ENCODE data around the gene AMER3.

The AMER3 gene

DNA sequence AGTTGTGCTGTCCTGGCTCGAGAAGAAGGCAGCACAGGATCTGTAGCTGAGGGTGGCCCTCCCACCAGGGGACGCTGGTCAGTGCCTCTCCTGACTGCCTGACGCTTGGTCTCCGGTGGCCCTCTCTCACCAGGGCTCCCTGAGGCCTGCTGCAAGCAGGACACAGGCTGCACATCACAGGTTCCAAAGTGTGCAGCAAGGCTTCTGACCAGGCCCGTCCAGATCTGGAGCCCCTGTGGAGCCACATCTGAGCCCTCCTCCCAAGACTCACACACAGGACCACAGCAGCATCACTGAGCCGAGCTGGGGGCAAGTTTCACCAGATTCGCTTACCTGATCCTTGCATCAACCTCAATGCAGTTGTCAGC is 12.1 kb downstream of the AMER3 start:
- H3K27ac ChIP-seq (replicated peaks) = no peak overlapping the region
- TF ChIP-seq SPI1 (IDR thresholded peaks at IDR 0.05; ENCODE audit: borderline replicate concordance, low read depth) = no peak
- no peak for TF ChIP-seq GABPA (IDR thresholded peaks at IDR 0.05; ENCODE audit: low read depth)
- TF ChIP-seq, protein P1, sequence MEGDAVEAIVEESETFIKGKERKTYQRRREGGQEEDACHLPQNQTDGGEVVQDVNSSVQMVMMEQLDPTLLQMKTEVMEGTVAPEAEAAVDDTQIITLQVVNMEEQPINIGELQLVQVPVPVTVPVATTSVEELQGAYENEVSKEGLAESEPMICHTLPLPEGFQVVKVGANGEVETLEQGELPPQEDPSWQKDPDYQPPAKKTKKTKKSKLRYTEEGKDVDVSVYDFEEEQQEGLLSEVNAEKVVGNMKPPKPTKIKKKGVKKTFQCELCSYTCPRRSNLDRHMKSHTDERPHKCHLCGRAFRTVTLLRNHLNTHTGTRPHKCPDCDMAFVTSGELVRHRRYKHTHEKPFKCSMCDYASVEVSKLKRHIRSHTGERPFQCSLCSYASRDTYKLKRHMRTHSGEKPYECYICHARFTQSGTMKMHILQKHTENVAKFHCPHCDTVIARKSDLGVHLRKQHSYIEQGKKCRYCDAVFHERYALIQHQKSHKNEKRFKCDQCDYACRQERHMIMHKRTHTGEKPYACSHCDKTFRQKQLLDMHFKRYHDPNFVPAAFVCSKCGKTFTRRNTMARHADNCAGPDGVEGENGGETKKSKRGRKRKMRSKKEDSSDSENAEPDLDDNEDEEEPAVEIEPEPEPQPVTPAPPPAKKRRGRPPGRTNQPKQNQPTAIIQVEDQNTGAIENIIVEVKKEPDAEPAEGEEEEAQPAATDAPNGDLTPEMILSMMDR (IDR thresholded peaks at IDR 0.05; ENCODE audit: insufficient read depth, low read length) = no peak
- TF ChIP-seq, protein P2, sequence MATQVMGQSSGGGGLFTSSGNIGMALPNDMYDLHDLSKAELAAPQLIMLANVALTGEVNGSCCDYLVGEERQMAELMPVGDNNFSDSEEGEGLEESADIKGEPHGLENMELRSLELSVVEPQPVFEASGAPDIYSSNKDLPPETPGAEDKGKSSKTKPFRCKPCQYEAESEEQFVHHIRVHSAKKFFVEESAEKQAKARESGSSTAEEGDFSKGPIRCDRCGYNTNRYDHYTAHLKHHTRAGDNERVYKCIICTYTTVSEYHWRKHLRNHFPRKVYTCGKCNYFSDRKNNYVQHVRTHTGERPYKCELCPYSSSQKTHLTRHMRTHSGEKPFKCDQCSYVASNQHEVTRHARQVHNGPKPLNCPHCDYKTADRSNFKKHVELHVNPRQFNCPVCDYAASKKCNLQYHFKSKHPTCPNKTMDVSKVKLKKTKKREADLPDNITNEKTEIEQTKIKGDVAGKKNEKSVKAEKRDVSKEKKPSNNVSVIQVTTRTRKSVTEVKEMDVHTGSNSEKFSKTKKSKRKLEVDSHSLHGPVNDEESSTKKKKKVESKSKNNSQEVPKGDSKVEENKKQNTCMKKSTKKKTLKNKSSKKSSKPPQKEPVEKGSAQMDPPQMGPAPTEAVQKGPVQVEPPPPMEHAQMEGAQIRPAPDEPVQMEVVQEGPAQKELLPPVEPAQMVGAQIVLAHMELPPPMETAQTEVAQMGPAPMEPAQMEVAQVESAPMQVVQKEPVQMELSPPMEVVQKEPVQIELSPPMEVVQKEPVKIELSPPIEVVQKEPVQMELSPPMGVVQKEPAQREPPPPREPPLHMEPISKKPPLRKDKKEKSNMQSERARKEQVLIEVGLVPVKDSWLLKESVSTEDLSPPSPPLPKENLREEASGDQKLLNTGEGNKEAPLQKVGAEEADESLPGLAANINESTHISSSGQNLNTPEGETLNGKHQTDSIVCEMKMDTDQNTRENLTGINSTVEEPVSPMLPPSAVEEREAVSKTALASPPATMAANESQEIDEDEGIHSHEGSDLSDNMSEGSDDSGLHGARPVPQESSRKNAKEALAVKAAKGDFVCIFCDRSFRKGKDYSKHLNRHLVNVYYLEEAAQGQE (IDR thresholded peaks at IDR 0.05; ENCODE audit: insufficient replicate concordance, low read depth) = no peak
- no peak for DNase-seq (ENCODE audit: low read depth in 1 of 2, low spot score in 1 of 2)

DNA sequence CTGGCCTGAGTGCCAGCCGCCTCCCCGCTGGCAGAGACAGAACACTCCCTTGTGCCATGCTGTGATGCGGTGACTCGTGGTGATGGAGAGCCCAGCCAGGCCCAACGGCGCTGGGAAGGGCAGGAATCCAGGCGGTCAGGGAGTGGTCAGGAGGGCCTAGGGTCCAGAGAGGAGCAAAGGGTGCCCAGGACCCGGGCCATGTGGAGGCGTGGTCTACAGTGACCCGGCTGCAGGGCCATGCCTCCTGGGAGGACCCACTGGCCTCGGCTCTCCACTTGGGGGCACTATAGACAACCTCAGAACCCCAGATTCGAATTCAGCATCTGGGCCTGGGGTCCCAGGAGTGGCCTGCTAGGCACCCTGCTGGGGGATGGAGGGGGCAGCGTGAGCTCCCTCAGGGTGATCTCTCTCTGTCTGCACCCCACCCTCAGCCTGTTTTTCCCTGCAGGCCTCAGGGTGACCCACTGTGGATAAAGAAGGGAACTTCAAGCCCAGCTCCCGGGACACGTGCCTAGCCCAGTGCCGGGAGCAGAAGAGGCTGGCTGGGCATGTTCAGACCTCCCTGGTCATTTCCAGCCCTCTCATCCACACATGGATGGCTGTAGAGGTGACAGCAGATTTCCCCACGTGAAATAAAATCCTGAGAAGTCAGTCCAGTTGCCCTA is 13.0 kb downstream of the AMER3 start:
- DNase-seq (ENCODE audit: low read depth in 1 of 2, low spot score in 1 of 2) = no peak

More for the DNA sequence above, 12.1 kb downstream of the AMER3 start:
- H3K27me3 ChIP-seq (ENCODE audit: insufficient read depth, poor library complexity, severe bottlenecking) = no peaks in the 10 kb centered on the region
- H3K4me3 ChIP-seq (replicated peaks; ENCODE audit: insufficient read depth, low read length) = no peak overlapping the region

DNA sequence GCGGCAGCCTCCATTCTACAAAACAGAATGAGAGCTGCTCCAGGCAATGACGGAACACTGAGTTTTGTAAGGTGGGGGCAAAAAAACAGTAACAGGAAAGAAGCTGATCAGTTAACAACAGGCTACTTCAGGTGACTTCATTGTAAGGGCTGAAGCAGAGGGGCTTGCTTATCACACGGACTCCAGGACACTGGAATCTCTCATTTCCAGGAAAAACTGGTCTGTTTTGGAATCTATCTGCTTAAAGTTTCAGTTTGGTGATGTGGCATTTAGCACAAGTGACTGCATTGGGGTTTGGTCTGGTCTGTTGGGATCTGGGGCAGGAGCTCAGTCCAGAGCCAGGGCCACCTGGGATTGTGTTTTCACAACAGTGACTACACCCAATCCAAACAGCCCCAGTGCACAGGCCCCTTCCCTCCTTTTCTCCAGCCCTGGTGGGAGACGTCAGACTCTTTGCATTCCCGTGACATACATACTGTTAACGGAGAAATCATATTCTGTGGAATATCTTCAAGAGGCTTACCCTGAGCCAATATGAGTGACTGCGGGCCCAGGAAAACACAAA is 14.1 kb downstream of the AMER3 start:
- H3K27ac ChIP-seq (replicated peaks) = no peak overlapping the region
- TF ChIP-seq, protein P2 (IDR thresholded peaks at IDR 0.05; ENCODE audit: insufficient replicate concordance, low read depth) = no peak
- TF ChIP-seq, protein P1 (IDR thresholded peaks at IDR 0.05; ENCODE audit: insufficient read depth, low read length) = no peak
- no peak for TF ChIP-seq SPI1 (IDR thresholded peaks at IDR 0.05; ENCODE audit: borderline replicate concordance, low read depth)
- TF ChIP-seq POLR2AphosphoS5 (IDR thresholded peaks at IDR 0.05; ENCODE audit: low read depth) = no peak
- H3K27me3 ChIP-seq (ENCODE audit: insufficient read depth, poor library complexity, severe bottlenecking) = no peaks in the 10 kb centered on the region
- H3K4me3 ChIP-seq (replicated peaks; ENCODE audit: insufficient read depth, low read length) = no peak overlapping the region
- no peak for DNase-seq (ENCODE audit: low read depth in 1 of 2, low spot score in 1 of 2)

More for the DNA sequence above, 13.0 kb downstream of the AMER3 start:
- TF ChIP-seq, protein P1 (IDR thresholded peaks at IDR 0.05; ENCODE audit: insufficient read depth, low read length) = no peak
- TF ChIP-seq POLR2AphosphoS5 (IDR thresholded peaks at IDR 0.05; ENCODE audit: low read depth) = no peak
- no peak for TF ChIP-seq GABPA (IDR thresholded peaks at IDR 0.05; ENCODE audit: low read depth)
- TF ChIP-seq SPI1 (IDR thresholded peaks at IDR 0.05; ENCODE audit: borderline replicate concordance, low read depth) = no peak
- TF ChIP-seq, protein P2 (IDR thresholded peaks at IDR 0.05; ENCODE audit: insufficient replicate concordance, low read depth) = no peak
- Histone ChIP-seq H3K4me3 (replicated peaks; ENCODE audit: insufficient read depth, low read length) (no peak overlapping the region), H3K27ac (replicated peaks) (no peak overlapping the region), H3K27me3 (ENCODE audit: insufficient read depth, poor library complexity, severe bottlenecking) (no peaks in the 10 kb centered on the region)

Data from HL-60 (cell line).